PFSK-1 (cell line): ENCODE measurements around the gene TRPC4. TPM values are rescaled to one million over a fixed set of nuclear protein-coding genes. Genes with fewer than 3 reads are reported as not detected.

ENCODE experiments used
- FOXP2 ChIP-seq: optimal IDR thresholded peaks from 2 replicates; pipeline ENCODE3; 2011; ENCODE audit warnings: borderline replicate concordance, control low read depth, inconsistent platforms; ENCODE audit not compliant: insufficient read depth; ENCODE audit errors: extremely low read length, extremely low read depth
- POLR2AphosphoS5 ChIP-seq: IDR thresholded peaks from 2 replicates; pipeline ENCODE4 v1.6.1; 2012; ENCODE audit warnings: low read depth, mild to moderate bottlenecking, control low read depth, low read length, moderate library complexity
- SIN3A ChIP-seq: IDR thresholded peaks from 2 replicates; pipeline ENCODE4 v1.6.1; 2012; ENCODE audit warnings: mild to moderate bottlenecking, low read length, moderate library complexity, borderline replicate concordance; ENCODE audit not compliant: insufficient read depth
- TAF1 ChIP-seq: IDR thresholded peaks from 2 replicates; pipeline ENCODE4 v1.6.1; 2012; ENCODE audit warnings: low read length, control low read depth, borderline replicate concordance; ENCODE audit not compliant: insufficient read depth
- polyA plus RNA-seq: library from polyadenylated mRNA; unstranded; fragments of >200 nt; gene quantifications from one replicate; pipeline ENCODE4 v1.2.1, GENCODE V29; 2012; ENCODE audit warnings: low read depth, missing spikeins; ENCODE audit not compliant: insufficient read length
- TF ChIP-seq, protein P1 (sequence below), 2 experiments: IDR thresholded peaks; 2 replicates each; pipeline versions ENCODE4 v1.6.1 to v1.8.0; 2011 to 2012; ENCODE audit warnings: low read depth in 2 of 2, low read length in 2 of 2, control low read depth in 1 of 2, inconsistent platforms in 1 of 2, mild to moderate bottlenecking in 1 of 2, moderate library complexity in 1 of 2; ENCODE audit not compliant: insufficient read depth in 1 of 2

The TRPC4 gene
- not detected for polyA plus RNA-seq

GRCh38 chr13:37869756-37870488 is at the start of gene TRPC4:
TSS of gene TRPC4 (minus strand) at chr13:37869772. CDS start at chr13:37783333, 86,439 bp downstream.
- TF ChIP-seq POLR2AphosphoS5 (no peak), TAF1 (no peak), FOXP2 (no peak), SIN3A (no peak)
- TF ChIP-seq, protein P1, sequence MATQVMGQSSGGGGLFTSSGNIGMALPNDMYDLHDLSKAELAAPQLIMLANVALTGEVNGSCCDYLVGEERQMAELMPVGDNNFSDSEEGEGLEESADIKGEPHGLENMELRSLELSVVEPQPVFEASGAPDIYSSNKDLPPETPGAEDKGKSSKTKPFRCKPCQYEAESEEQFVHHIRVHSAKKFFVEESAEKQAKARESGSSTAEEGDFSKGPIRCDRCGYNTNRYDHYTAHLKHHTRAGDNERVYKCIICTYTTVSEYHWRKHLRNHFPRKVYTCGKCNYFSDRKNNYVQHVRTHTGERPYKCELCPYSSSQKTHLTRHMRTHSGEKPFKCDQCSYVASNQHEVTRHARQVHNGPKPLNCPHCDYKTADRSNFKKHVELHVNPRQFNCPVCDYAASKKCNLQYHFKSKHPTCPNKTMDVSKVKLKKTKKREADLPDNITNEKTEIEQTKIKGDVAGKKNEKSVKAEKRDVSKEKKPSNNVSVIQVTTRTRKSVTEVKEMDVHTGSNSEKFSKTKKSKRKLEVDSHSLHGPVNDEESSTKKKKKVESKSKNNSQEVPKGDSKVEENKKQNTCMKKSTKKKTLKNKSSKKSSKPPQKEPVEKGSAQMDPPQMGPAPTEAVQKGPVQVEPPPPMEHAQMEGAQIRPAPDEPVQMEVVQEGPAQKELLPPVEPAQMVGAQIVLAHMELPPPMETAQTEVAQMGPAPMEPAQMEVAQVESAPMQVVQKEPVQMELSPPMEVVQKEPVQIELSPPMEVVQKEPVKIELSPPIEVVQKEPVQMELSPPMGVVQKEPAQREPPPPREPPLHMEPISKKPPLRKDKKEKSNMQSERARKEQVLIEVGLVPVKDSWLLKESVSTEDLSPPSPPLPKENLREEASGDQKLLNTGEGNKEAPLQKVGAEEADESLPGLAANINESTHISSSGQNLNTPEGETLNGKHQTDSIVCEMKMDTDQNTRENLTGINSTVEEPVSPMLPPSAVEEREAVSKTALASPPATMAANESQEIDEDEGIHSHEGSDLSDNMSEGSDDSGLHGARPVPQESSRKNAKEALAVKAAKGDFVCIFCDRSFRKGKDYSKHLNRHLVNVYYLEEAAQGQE (IDR thresholded peaks at IDR 0.05; ENCODE audit: insufficient read depth in 1 of 2, low read depth in 2 of 2, low read length in 2 of 2), result no peak

- no peak for TF ChIP-seq POLR2AphosphoS5
- no peak for TF ChIP-seq FOXP2
- TF ChIP-seq, protein P1 (IDR thresholded peaks at IDR 0.05; ENCODE audit: insufficient read depth in 1 of 2, low read depth in 2 of 2, low read length in 2 of 2), result no peak
- no peak for TF ChIP-seq SIN3A
- TF ChIP-seq TAF1, result no peak
These were observed 49.2 kb upstream of the TRPC4 start for GRCh38 chr13:37918751-37919150.

DNA sequence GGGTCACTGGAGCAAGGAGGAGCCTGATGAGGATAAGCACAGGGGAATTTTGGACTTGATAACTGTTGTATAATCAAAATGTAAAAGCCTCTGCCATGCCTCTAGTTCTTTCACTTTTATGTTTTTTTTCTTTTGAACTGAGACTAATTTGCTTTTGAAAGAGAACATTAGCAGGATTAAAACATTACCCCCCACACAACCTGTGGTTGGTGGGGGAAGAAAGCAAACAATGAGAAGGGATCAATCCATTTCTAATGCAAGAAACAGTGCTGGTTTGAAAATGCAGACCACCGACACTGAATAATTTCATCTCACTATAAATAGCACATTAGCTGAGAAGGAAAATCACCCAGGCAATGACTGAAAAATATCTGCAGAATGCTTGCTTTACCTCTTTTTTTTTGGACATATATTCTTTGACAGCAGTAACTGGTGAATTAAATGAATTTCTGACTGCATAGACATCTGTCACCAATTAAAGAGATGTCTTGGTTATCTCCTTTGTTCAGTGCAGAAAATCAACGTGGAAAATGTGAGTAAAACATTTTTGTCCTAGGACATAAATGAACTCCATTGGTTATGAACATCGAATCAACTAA is 48.6 kb upstream of the TRPC4 start:
- TF ChIP-seq SIN3A, result no peak
- no peak for TF ChIP-seq FOXP2

DNA sequence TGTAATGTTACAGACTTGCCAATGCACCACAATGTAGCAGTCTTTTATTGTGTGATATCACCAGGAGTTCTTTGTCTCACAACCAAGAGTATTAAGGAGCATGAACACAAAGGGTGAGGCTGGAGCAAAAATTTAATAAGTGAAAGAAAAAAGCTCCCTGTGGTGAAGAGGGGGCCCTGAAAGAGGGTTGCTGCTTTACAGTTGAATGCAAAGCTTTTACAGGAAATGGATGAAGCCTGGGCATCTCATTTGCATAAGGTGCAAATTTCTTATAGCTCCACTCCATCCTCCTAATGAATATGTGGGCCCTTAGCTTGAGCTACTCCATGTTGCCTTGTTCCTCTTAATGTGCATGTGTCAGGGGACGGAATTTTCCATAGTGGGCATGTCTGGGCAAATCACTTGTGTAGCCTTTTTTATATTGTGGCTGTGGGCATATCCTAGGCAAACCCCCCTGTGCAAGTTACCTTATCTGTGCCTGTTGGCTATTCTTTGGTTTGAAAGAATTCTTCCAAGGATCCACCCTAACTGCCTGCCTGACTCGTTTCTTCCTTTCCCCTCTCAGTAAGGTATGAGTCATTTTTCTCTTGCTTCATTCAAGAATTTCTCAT is 45.3 kb upstream of the TRPC4 start:
- TF ChIP-seq FOXP2 (no peak), TAF1 (no peak), POLR2AphosphoS5 (no peak), SIN3A (no peak)
- TF ChIP-seq, protein P1 (IDR thresholded peaks at IDR 0.05; ENCODE audit: insufficient read depth in 1 of 2, low read depth in 2 of 2, low read length in 2 of 2), result no peak

DNA sequence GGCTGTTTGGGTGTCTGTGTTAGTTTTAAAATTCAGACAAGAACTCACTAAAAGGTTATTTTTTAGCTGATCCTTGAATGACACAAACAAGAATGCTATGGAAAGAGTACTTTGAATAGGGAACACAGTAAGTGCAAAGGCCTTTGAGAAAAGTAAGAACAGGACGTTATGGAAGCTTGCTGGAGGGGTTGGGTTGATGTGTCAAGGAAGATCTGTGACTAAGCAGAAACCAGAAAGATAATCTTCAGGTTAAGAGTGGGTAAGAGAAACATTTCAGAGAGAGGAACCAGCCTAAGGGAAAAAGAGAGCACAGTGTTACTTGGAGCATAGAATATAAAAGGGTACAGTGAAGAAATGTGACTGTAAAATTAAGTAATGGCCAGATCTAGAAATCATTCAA is 41.2 kb upstream of the TRPC4 start:
- TF ChIP-seq, protein P1 (IDR thresholded peaks at IDR 0.05; ENCODE audit: insufficient read depth in 1 of 2, low read depth in 2 of 2, low read length in 2 of 2), result no peak
- TF ChIP-seq TAF1 (no peak), POLR2AphosphoS5 (no peak), SIN3A (no peak), FOXP2 (no peak)
